ENCODE data around the gene KRTAP21-2. TPM values are rescaled to one million over a fixed set of nuclear protein-coding genes. Genes with fewer than 3 reads are reported as not detected.

Gene KRTAP21-2
- total and polyA plus RNA-seq, 2 donors, result not detected

Other genes with a start within 250 kb of the KRTAP21-2 start
- gene KRTAP19-5, start 245.1 kb downstream of the KRTAP21-2 start, total RNA-seq, result 0.19 TPM
- gene KRTAP19-5, start 245.1 kb downstream of the KRTAP21-2 start, polyA plus RNA-seq, result 0.91 TPM
- not detected for gene KRTAP19-6, start 205.4 kb downstream of the KRTAP21-2 start, total RNA-seq
- gene KRTAP19-6, start 205.4 kb downstream of the KRTAP21-2 start, polyA plus RNA-seq, result not detected
- gene KRTAP19-7, start 185.9 kb downstream of the KRTAP21-2 start, total RNA-seq, result not detected
- gene KRTAP19-7, start 185.9 kb downstream of the KRTAP21-2 start, polyA plus RNA-seq, result not detected
- not detected for gene KRTAP22-2, start 156.9 kb downstream of the KRTAP21-2 start, total RNA-seq
- not detected for gene KRTAP22-2, start 156.9 kb downstream of the KRTAP21-2 start, polyA plus RNA-seq
- not detected for gene KRTAP6-3, start 154.8 kb downstream of the KRTAP21-2 start, total RNA-seq
- not detected for gene KRTAP6-3, start 154.8 kb downstream of the KRTAP21-2 start, polyA plus RNA-seq
- not detected for gene KRTAP6-2, start 148.4 kb downstream of the KRTAP21-2 start, total RNA-seq
- not detected for gene KRTAP6-2, start 148.4 kb downstream of the KRTAP21-2 start, polyA plus RNA-seq
- not detected for gene KRTAP22-1, start 146.2 kb downstream of the KRTAP21-2 start, total RNA-seq
- not detected for gene KRTAP22-1, start 146.2 kb downstream of the KRTAP21-2 start, polyA plus RNA-seq
- gene KRTAP6-1, start 133.3 kb downstream of the KRTAP21-2 start, total RNA-seq, result not detected
- gene KRTAP6-1, start 133.3 kb downstream of the KRTAP21-2 start, polyA plus RNA-seq, result not detected
- gene KRTAP20-1, start 130.8 kb downstream of the KRTAP21-2 start, total RNA-seq, result not detected
- not detected for gene KRTAP20-1, start 130.8 kb downstream of the KRTAP21-2 start, polyA plus RNA-seq
- not detected for gene KRTAP20-4, start 126.6 kb downstream of the KRTAP21-2 start, total RNA-seq
- gene KRTAP20-4, start 126.6 kb downstream of the KRTAP21-2 start, polyA plus RNA-seq, result not detected
- gene KRTAP20-2, start 112.1 kb downstream of the KRTAP21-2 start, total RNA-seq, result not detected
- gene KRTAP20-2, start 112.1 kb downstream of the KRTAP21-2 start, polyA plus RNA-seq, result not detected
- gene KRTAP20-3, start 104.4 kb downstream of the KRTAP21-2 start, total RNA-seq, result not detected
- gene KRTAP20-3, start 104.4 kb downstream of the KRTAP21-2 start, polyA plus RNA-seq, result not detected
- not detected for gene KRTAP21-3, start 28.5 kb downstream of the KRTAP21-2 start, total RNA-seq
- gene KRTAP21-3, start 28.5 kb downstream of the KRTAP21-2 start, polyA plus RNA-seq, result not detected
- not detected for gene KRTAP21-1, start 8.2 kb upstream of the KRTAP21-2 start, total RNA-seq
- not detected for gene KRTAP21-1, start 8.2 kb upstream of the KRTAP21-2 start, polyA plus RNA-seq
- gene KRTAP8-1, start 66.0 kb upstream of the KRTAP21-2 start, total RNA-seq, result not detected
- gene KRTAP8-1, start 66.0 kb upstream of the KRTAP21-2 start, polyA plus RNA-seq, result 0.16 TPM
- not detected for gene KRTAP7-1, start 82.5 kb upstream of the KRTAP21-2 start, total RNA-seq
- 0.23 TPM for gene KRTAP7-1, start 82.5 kb upstream of the KRTAP21-2 start, polyA plus RNA-seq
- 0.09 TPM for gene KRTAP11-1, start 134.3 kb upstream of the KRTAP21-2 start, total RNA-seq
- 0.16 TPM for gene KRTAP11-1, start 134.3 kb upstream of the KRTAP21-2 start, polyA plus RNA-seq

All from thymus (tissue), 2 donors.